Ascending aorta (tissue), 2 donors: Measurements from ENCODE around the gene NDUFS6. TPM values are rescaled to one million over a fixed set of nuclear protein-coding genes. Genes with fewer than 3 reads are reported as not detected.

ENCODE experiments used
- DNase-seq, 2 donors: peaks; one replicate each; pipeline ENCODE4 v3.0.0-alpha.2; 2019; ENCODE audit warnings: low spot score in 2 of 2
- H3K27ac ChIP-seq, 2 donors: fragments of 200-600 bp; sonication (generic); one replicate each; pipeline ENCODE4 v1.5.1; 2016 to 2017; ENCODE audit warnings: mild to moderate bottlenecking in 1 of 2
- H3K27me3 ChIP-seq: fragments of 200-600 bp; sonication (generic); one replicate; pipeline ENCODE4 v1.5.1; 2017
- H3K36me3 ChIP-seq, 2 donors: fragments of 200-600 bp; sonication (generic); one replicate each; pipeline ENCODE4 v1.5.1; 2016
- H3K4me1 ChIP-seq, 2 donors: fragments of 200-600 bp; sonication (generic); one replicate each; pipeline ENCODE4 v1.5.1; 2016 to 2017; ENCODE audit warnings: mild to moderate bottlenecking in 1 of 2
- H3K4me3 ChIP-seq, 2 donors: fragments of 200-600 bp; sonication (generic); one replicate each; pipeline ENCODE4 v1.5.1; 2016 to 2017; ENCODE audit warnings: mild to moderate bottlenecking in 1 of 2
- H3K9me3 ChIP-seq, 2 donors: fragments of 200-600 bp; sonication (generic); one replicate each; pipeline ENCODE4 v1.5.1; 2016
- intact Hi-C: fragments of 100-400 bp; cut with DNase I; formaldehyde crosslinking; loops from one replicate; pipeline ENCODE4 v1.15.1; 2023
- total RNA-seq: library from RNA; depleted of rRNA; stranded (reverse); fragments of >200 nt; gene quantifications from one replicate; pipeline ENCODE4 v1.1.0, GENCODE V29; 2016
- TF ChIP-seq, protein P1 (sequence below), 3 experiments: fragments of 200-600 bp in 2 of 3; fragments of 450-650 bp in 1 of 3; sonication (generic) in 2 of 3; IDR thresholded peaks; one replicate each; pipeline ENCODE4 v1.5.1; 2016 to 2019; ENCODE audit warnings: antibody characterized with exemption in 3 of 3, mild to moderate bottlenecking in 1 of 3, moderate library complexity in 1 of 3

NDUFS6 gene
- total RNA-seq, 1 donor from 2014 or later, result 29.8 TPM

DNA sequence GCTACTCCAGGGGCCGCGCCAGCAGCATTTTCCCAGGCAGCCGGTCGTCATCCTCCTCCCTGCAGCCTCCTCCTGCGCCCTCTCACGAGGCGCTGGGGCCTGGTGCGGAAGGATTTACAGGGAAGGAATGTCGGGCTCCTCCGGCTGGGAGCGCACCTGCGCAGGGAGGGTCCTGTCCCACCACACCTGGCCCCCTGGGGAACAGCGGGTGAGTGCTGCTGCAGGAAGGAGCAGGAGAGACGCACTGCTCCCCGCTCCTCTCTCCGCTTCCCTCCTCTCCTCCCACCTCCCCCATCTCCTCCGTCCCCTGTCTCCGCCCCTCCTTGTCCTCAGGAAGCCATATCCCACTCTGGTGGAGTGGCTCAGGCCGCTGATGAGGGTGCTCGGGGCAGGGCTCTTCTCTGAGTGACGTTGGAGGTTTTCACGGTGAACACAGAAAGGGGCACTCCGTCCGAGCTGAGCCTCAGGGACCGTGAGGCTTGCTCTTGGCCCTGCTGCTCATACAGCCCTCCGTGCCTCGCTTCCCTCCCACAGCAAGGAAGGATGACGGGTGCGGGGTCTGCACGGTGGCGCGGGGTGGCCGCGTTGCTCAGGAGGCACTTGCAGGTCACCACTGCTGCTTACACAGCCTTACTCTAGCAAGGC, 50.2 kb downstream of the NDUFS6 start:
- TF ChIP-seq, protein P1, sequence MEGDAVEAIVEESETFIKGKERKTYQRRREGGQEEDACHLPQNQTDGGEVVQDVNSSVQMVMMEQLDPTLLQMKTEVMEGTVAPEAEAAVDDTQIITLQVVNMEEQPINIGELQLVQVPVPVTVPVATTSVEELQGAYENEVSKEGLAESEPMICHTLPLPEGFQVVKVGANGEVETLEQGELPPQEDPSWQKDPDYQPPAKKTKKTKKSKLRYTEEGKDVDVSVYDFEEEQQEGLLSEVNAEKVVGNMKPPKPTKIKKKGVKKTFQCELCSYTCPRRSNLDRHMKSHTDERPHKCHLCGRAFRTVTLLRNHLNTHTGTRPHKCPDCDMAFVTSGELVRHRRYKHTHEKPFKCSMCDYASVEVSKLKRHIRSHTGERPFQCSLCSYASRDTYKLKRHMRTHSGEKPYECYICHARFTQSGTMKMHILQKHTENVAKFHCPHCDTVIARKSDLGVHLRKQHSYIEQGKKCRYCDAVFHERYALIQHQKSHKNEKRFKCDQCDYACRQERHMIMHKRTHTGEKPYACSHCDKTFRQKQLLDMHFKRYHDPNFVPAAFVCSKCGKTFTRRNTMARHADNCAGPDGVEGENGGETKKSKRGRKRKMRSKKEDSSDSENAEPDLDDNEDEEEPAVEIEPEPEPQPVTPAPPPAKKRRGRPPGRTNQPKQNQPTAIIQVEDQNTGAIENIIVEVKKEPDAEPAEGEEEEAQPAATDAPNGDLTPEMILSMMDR (IDR thresholded peaks at IDR 0.05), result no peak
- DNase-seq, result no peak
- H3K4me1 ChIP-seq, result no peaks in the 10 kb centered on the region
- peaks cover 4% of the 10 kb centered on the region for H3K27me3 ChIP-seq
- no peak overlapping the region for H3K4me3 ChIP-seq
- H3K36me3 ChIP-seq, result no peaks in the 10 kb centered on the region
- intact Hi-C loops, result no loop called here
- H3K9me3 ChIP-seq, result no peaks in the 10 kb centered on the region
- no peak overlapping the region for H3K27ac ChIP-seq

DNA sequence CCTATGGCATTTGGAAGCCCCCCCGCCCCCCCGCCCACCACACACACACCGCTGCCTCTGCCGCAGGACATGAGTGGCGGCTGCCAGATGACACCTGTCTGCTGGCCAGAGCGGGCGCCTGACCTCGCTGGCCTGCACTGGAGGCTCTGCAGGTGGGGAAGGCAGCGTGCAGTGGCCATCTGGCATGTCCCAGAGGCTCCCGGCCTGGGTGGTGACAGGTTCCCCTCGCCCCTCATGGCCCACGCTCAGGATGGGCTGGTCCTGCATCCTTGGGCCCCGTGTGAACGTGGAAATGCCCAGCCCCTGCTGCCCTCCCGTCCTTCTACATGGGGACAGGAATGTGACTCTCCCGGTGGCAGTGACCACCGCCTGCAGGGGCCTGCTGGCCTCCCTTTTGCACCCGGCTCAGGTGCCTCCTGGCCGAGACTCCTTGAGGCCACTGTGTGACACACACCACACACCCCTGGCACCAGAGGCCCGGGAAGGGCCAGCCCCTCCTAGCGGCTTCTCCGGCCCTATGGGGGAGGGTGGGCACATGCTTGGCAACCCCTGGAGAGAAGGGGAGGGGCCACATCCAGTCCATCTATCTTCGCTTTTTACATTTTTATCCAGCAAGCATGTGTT, 51.2 kb downstream of the NDUFS6 start:
- TF ChIP-seq, protein P1 (IDR thresholded peaks at IDR 0.05), result no peak
- peaks cover 8% of the 10 kb centered on the region for H3K27me3 ChIP-seq
- no peak overlapping the region for H3K4me3 ChIP-seq

DNA sequence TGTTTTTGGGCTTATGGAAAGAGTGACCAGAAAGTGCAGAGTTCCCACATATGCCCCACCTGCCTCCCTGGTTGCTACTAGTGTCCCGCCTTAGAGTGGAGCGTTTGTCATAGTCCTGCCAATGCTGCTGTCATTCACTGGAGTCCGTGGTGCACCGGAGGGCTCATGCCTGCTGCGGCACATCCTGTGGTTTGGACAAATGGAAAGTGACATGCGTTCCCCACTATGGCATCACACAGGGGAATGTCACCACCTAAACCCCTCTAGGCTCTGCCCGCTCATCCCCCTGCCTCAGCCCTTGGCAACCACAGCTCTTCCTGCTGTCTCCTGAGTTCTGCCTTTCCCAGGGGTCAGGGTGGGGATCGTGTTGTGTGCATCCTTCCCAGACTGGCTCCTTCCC, 52.3 kb downstream of the NDUFS6 start:
- no peaks in the 10 kb centered on the region for H3K4me1 ChIP-seq
- no peak overlapping the region for H3K27ac ChIP-seq
- intact Hi-C loops, result no loop called here
- H3K4me3 ChIP-seq, result no peak overlapping the region
- peaks cover 8% of the 10 kb centered on the region for H3K27me3 ChIP-seq
- no peaks in the 10 kb centered on the region for H3K9me3 ChIP-seq
- DNase-seq, result no peak
- TF ChIP-seq, protein P1 (IDR thresholded peaks at IDR 0.05), result no peak
- no peaks in the 10 kb centered on the region for H3K36me3 ChIP-seq

More for the DNA sequence above, 51.2 kb downstream of the NDUFS6 start:
- Histone ChIP-seq H3K36me3 (no peaks in the 10 kb centered on the region), H3K27ac (no peak overlapping the region), H3K9me3 (no peaks in the 10 kb centered on the region), H3K4me1 (no peaks in the 10 kb centered on the region)
- intact Hi-C loops, result no loop called here
- no peak for DNase-seq

DNA sequence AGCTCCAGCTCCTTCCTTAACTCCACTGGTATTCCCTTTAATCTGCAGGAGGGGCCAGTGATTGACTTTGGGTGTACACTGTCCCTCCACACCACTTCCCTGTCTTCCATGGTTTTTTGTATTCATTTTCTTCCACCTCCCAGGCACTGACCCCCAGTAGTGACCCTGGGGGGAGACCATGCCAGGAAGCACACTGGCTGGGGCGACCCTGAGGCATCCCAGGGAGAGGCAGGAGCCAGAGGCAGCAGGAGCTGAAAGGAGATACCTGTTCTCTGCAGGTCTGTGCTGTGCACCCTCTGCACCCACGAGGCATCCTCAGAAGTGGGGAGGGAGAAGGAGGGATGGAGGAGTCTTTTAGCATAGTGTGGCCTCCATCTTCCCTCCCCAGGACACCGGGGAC, 53.9 kb downstream of the NDUFS6 start:
- DNase-seq, result no peak
- peaks cover 7% of the 10 kb centered on the region for H3K27me3 ChIP-seq

DNA sequence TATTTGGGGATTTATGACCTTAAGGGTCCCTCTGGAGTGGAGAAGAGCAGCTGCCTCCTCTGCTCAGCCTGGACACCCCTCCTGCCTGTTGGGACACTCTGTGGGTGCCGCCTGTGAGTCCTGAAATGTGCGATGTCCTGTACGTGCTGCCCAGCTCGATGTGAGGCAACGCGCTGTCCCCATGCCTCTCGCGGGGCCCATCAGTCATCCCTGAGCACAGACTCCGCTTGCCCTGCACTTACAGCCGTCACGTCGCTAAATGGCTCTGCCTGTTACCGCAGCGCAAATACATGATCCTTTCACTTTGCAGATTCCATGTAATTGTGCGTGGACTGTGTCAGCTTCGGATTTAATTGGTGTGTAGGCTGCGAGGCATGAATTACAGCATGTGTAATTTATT, 54.4 kb downstream of the NDUFS6 start:
- no peak for DNase-seq
- intact Hi-C loops, result no loop called here
- H3K4me1 ChIP-seq, result no peaks in the 10 kb centered on the region
- no peaks in the 10 kb centered on the region for H3K36me3 ChIP-seq
- H3K27ac ChIP-seq, result no peak overlapping the region
- TF ChIP-seq, protein P1 (IDR thresholded peaks at IDR 0.05), result no peak
- H3K4me3 ChIP-seq, result no peak overlapping the region
- no peaks in the 10 kb centered on the region for H3K9me3 ChIP-seq
- peaks cover 5% of the 10 kb centered on the region for H3K27me3 ChIP-seq

More for the DNA sequence above, 53.9 kb downstream of the NDUFS6 start:
- Histone ChIP-seq H3K9me3 (no peaks in the 10 kb centered on the region), H3K36me3 (no peaks in the 10 kb centered on the region), H3K4me1 (no peaks in the 10 kb centered on the region), H3K27ac (no peak overlapping the region), H3K4me3 (no peak overlapping the region)
- TF ChIP-seq, protein P1 (IDR thresholded peaks at IDR 0.05), result no peak
- intact Hi-C loops, result no loop called here
